ENCODE results near the gene ANKRD33. TPM values are rescaled to one million over a fixed set of nuclear protein-coding genes. Genes with fewer than 3 reads are reported as not detected.

The ANKRD33 gene
- polyA plus RNA-seq, 1 donor from 2014 or later, result not detected

- peaks cover 17% of the 10 kb centered on the region for H3K27me3 Mint-ChIP-seq
- H3K4me1 Mint-ChIP-seq, result no peaks in the 10 kb centered on the region
- H3K4me3 Mint-ChIP-seq, result no peak overlapping the region
- H3K36me3 Mint-ChIP-seq, result no peaks in the 10 kb centered on the region
- H3K27ac Mint-ChIP-seq, result no peak overlapping the region
- H3K9me3 Mint-ChIP-seq, result peaks cover 0 to 2% (median 0%) of the 10 kb centered on the region in 3 donors
Observed at GRCh38 chr12:51896236-51896635, 8.3 kb downstream of the ANKRD33 start.

DNA sequence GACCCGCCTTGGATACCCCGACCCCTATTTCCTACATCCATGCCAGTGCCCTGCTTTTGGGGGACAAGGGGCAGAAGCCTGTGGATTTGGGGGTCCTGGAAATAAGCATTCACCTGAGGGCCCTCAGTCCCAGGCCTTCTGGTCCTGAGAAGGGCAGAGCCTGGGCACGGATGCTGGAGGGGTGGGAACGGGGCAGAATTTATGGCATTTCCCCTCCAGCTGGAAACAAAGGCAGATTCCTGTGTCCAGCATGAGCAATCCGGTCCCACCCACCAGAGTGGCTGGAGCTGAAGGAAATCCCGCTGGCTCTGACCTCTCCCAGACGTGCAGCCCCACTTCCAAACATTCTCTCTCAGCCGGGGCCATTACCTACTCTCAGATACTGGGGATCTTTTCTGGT lies 9.3 kb downstream of the ANKRD33 start:
- Mint-ChIP-seq H3K27me3 (peaks cover 16% of the 10 kb centered on the region), H3K4me3 (no peak overlapping the region), H3K9me3 (peaks cover 0 to 2% (median 0%) of the 10 kb centered on the region in 3 donors), H3K4me1 (no peaks in the 10 kb centered on the region), H3K27ac (no peak overlapping the region), H3K36me3 (no peaks in the 10 kb centered on the region)

DNA sequence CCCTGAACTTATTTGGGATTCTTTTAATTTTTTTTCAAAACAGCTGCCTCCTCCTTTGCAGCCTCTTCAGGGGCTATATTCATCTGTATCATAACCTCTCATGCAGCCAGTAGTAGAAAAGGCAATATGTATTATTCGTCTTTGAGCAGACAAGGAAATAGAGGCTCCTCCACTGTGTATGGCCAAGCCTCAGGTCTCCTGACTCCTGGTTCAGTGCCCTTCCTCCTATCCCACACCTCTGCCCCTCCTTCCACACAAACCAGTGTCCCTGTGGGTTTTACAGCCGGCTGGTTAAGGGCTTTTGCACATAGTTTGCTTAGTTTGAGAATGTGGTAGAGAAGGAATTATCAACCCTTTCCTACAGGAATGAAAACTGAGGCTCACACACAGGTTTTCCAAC lies 10.6 kb downstream of the ANKRD33 start:
- Mint-ChIP-seq H3K27ac (no peak overlapping the region), H3K27me3 (peaks cover 16% of the 10 kb centered on the region), H3K9me3 (peaks cover 0 to 2% (median 0%) of the 10 kb centered on the region in 3 donors), H3K4me3 (no peak overlapping the region), H3K36me3 (no peaks in the 10 kb centered on the region), H3K4me1 (no peaks in the 10 kb centered on the region)

GRCh38 chr12:51898937-51899336 lies 11.0 kb downstream of the ANKRD33 start:
- no peaks in the 10 kb centered on the region for H3K36me3 Mint-ChIP-seq
- no peak overlapping the region for H3K27ac Mint-ChIP-seq
- H3K4me3 Mint-ChIP-seq, result no peak overlapping the region
- peaks cover 16% of the 10 kb centered on the region for H3K27me3 Mint-ChIP-seq
- H3K4me1 Mint-ChIP-seq, result no peaks in the 10 kb centered on the region
- H3K9me3 Mint-ChIP-seq, result peaks cover 0 to 2% (median 0%) of the 10 kb centered on the region in 3 donors

DNA sequence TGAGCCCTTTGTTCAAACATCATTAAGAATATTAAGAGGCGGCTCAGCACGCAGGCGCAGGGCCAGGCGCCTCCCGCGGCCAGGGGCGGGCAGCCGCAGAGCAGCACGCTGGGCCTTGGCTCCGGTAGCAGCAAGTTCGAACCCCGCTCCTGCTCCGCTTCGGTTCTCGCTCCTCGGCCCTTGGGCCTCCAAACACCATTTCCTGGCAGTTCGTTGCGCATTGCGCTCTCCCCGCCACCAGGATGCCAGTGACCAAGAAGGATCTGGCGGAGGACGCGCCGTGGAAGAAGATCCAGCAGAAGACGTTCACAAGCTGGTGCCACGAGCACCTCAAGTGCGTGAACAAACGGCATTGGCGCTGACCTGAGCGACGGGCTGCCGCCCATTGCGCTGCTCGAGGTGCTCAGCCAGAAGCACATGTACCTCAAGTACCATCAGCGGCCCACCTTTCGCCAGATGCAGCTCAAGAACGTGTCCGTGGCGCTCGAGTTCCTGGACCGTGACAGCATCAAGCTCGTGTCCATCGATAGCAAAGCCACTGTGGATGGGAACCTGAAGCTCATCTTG lies 12.5 kb downstream of the ANKRD33 start:
- H3K36me3 Mint-ChIP-seq, result no peaks in the 10 kb centered on the region

GRCh38 chr12:51901121-51901817 lies 13.4 kb downstream of the ANKRD33 start:
- H3K4me3 Mint-ChIP-seq, result no peak overlapping the region
- peaks cover 19% of the 10 kb centered on the region for H3K27me3 Mint-ChIP-seq
- H3K36me3 Mint-ChIP-seq, result no peaks in the 10 kb centered on the region
- H3K4me1 Mint-ChIP-seq, result no peaks in the 10 kb centered on the region
- peaks cover 0 to 2% (median 0%) of the 10 kb centered on the region in 3 donors for H3K9me3 Mint-ChIP-seq
- no peak overlapping the region for H3K27ac Mint-ChIP-seq

More for the DNA sequence above, 12.5 kb downstream of the ANKRD33 start:
- Mint-ChIP-seq H3K27ac (no peak overlapping the region), H3K27me3 (peaks cover 18% of the 10 kb centered on the region), H3K4me1 (no peaks in the 10 kb centered on the region), H3K9me3 (peaks cover 0 to 2% (median 0%) of the 10 kb centered on the region in 3 donors), H3K4me3 (no peak overlapping the region)

DNA sequence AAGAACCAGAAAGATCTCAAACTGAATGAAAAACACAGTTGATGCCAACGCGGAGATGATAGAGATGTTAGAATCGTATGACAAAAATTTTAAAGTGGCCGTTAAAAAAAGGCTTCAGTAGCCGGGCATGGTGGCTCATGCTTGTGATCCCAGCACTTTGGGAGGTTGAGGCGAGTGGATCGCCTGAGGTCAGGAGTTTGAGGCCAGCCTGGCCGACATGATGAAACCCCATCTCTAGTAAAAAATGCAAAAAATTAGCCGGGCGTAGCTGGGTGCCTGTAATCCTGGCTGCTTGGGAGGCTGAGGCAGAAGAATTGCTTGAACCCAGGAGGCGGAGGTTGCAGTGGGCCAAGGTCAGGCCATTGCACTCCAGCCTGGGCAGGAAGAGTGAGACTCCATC lies 14.0 kb downstream of the ANKRD33 start:
- peaks cover 0 to 2% (median 0%) of the 10 kb centered on the region in 3 donors for H3K9me3 Mint-ChIP-seq
- H3K36me3 Mint-ChIP-seq, result no peaks in the 10 kb centered on the region
- H3K27ac Mint-ChIP-seq, result no peak overlapping the region
- H3K4me3 Mint-ChIP-seq, result no peak overlapping the region
- H3K4me1 Mint-ChIP-seq, result no peaks in the 10 kb centered on the region
- H3K27me3 Mint-ChIP-seq, result peaks cover 19% of the 10 kb centered on the region

DNA sequence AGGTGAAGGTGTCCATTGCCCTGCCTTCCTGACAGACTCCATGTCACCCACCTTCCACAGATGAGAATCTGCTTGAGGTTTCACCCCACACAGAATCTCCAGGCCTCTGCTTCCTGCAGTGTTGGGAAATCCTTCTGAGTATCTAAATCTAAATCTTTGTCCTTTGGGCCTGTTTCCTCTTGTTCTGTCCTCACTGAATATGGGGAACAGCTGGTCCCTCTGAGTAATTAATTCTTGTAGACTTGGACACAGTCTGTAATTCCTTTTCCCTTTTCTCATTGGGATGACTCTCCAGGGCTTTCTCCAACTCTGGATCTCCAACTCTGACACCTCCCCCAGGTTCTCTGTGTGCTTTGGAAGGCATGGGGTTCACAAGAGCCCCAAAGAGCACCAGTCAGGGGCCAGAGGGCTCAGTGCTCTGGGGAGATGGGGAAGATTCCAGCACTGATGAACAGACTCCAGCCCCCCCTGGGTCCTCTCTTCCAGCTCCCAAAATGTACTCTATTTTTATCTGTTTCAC lies 17.1 kb downstream of the ANKRD33 start:
- no peaks in the 10 kb centered on the region for H3K9me3 Mint-ChIP-seq
- H3K4me3 Mint-ChIP-seq, result no peak overlapping the region
- H3K27ac Mint-ChIP-seq, result no peak overlapping the region
- peaks cover 28% of the 10 kb centered on the region for H3K27me3 Mint-ChIP-seq
- no peaks in the 10 kb centered on the region for H3K36me3 Mint-ChIP-seq
- H3K4me1 Mint-ChIP-seq, result no peaks in the 10 kb centered on the region

DNA sequence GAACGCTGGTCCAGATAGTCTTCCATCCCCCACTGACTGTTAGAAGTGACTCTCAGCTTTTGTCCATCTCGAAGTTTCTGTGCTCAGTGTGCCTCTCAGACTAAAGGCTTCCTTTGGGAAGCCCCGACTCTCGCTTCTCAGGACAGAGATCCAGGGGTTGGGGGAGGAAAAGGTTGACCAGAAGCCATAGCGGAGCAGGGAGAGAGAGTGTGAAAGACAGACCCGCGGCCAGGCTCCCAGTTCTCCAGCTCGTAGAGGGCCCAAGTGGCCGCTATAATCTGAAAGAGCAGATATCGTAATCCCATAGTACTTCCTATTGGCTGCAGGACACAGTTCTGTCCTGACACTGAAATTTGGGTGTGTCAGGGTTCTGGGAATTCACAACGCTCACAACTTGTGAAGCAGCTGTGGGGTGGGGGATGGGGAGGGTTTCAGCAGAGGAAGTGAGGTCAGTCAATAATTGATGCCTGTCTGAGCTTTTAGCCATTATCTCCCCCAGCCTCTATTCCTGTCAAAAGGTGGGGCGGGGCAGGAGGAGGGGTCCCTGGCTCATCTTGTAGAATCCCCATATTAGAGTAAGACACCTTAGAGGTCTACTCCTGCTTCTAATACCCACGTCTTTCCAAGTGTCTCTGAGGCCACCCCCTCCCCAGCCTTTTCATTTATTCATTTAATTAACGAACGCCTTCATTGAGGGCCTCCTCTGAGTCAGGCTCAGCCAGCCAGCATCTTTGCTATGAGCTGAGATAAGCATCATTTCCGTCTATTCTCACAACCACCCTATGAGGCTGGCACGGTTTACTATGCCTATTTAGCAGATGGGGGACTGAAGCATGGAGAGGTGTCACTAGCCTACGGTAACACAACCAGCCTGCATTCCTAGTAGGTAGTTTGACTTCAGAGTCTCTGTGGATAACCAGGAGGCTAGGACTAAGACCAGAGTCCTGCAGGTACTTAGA lies 17.8 kb downstream of the ANKRD33 start:
- Mint-ChIP-seq H3K36me3 (peaks cover 1% of the 10 kb centered on the region), H3K27ac (no peak overlapping the region), H3K27me3 (peaks cover 28% of the 10 kb centered on the region), H3K4me1 (no peaks in the 10 kb centered on the region), H3K4me3 (no peak overlapping the region), H3K9me3 (no peaks in the 10 kb centered on the region)

GRCh38 chr12:51906430-51907082 lies 18.7 kb downstream of the ANKRD33 start:
- H3K9me3 Mint-ChIP-seq, result no peaks in the 10 kb centered on the region
- peaks cover 1% of the 10 kb centered on the region for H3K36me3 Mint-ChIP-seq
- H3K27me3 Mint-ChIP-seq, result peaks cover 33% of the 10 kb centered on the region
- H3K27ac Mint-ChIP-seq, result no peak overlapping the region
- no peak overlapping the region for H3K4me3 Mint-ChIP-seq
- H3K4me1 Mint-ChIP-seq, result no peaks in the 10 kb centered on the region

DNA sequence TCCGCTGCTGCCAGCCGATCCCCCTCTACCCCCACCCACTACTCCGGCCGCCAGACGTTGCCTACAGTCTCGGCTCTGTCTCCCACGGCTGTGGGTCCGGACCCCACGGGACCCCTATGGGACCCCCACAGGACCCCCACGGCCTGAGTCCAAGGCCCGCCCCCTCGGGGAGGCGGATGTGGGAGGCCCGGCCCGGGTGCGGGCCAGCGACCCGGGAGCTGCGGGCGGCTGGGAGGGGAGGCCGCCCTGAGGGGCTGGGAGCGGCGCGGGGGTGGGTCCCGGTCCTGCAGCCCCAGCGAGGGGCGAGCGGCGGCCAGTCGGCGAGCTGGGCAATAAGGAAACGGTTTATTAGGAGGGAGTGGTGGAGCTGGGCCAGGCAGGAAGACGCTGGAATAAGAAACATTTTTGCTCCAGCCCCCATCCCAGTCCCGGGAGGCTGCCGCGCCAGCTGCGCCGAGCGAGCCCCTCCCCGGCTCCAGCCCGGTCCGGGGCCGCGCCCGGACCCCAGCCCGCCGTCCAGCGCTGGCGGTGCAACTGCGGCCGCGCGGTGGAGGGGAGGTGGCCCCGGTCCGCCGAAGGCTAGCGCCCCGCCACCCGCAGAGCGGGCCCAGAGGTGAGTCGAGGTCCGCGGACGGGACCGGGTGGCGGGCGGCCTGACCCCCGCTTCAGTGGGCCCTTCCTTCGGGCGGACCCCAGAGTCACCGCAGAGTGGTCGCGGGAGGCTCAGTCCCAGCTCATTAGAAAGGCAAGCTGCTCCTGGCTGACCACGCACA lies 19.4 kb downstream of the ANKRD33 start, which contains the start of gene ACVRL1:
ACVRL1 (plus strand) TSS at position 422 of the 773 bp plus-strand sequence. CDS start 4,971 bp downstream, outside the sequence.
- Mint-ChIP-seq H3K9me3 (no peaks in the 10 kb centered on the region), H3K27me3 (peaks cover 36% of the 10 kb centered on the region), H3K4me1 (no peaks in the 10 kb centered on the region), H3K36me3 (peaks cover 1% of the 10 kb centered on the region), H3K4me3 (peak within 1 kb of the TSS in 1 of 4 donors; percentile 52), H3K27ac (no peak within 1 kb of the TSS)

- peaks cover 37% of the 10 kb centered on the region for H3K27me3 Mint-ChIP-seq
- H3K36me3 Mint-ChIP-seq, result peaks cover 1% of the 10 kb centered on the region
- peaks cover 0 to 2% (median 0%) of the 10 kb centered on the region in 3 donors for H3K4me1 Mint-ChIP-seq
- H3K9me3 Mint-ChIP-seq, result no peaks in the 10 kb centered on the region
- no peak overlapping the region for H3K27ac Mint-ChIP-seq
- H3K4me3 Mint-ChIP-seq, result peak overlapping the region in 1 of 4 donors; percentile 52
Observed at GRCh38 chr12:51907856-51908425, 20.0 kb downstream of the ANKRD33 start.

- Mint-ChIP-seq H3K27ac (no peak overlapping the region), H3K27me3 (peaks cover 38% of the 10 kb centered on the region), H3K4me1 (peaks cover 0 to 2% (median 0%) of the 10 kb centered on the region in 3 donors), H3K9me3 (no peaks in the 10 kb centered on the region), H3K36me3 (peaks cover 1% of the 10 kb centered on the region), H3K4me3 (no peak overlapping the region)
Observed at GRCh38 chr12:51908876-51909592, 21.1 kb downstream of the ANKRD33 start.

All from IgD-negative memory B cell (primary cell).